Thyroid gland (tissue), 4 donors: Measurements from ENCODE around the gene BCAS3.

ENCODE experiments used
- CTCF ChIP-seq, 6 experiments: fragments of 200-600 bp in 3 of 6; fragments of 450-650 bp in 3 of 6; sonication (generic) in 3 of 6; IDR thresholded peaks; one replicate each; pipeline ENCODE4 v1.5.1; 2016 to 2019; ENCODE audit warnings: antibody characterized with exemption in 6 of 6, mild to moderate bottlenecking in 2 of 6, inconsistent platforms in 1 of 6, moderate library complexity in 1 of 6
- POLR2A ChIP-seq, 2 donors: fragments of 450-650 bp; IDR thresholded peaks; one replicate each; pipeline ENCODE4 v1.6.1; 2017; ENCODE audit warnings: antibody characterized with exemption in 2 of 2, mild to moderate bottlenecking in 2 of 2, moderate library complexity in 1 of 2

DNA sequence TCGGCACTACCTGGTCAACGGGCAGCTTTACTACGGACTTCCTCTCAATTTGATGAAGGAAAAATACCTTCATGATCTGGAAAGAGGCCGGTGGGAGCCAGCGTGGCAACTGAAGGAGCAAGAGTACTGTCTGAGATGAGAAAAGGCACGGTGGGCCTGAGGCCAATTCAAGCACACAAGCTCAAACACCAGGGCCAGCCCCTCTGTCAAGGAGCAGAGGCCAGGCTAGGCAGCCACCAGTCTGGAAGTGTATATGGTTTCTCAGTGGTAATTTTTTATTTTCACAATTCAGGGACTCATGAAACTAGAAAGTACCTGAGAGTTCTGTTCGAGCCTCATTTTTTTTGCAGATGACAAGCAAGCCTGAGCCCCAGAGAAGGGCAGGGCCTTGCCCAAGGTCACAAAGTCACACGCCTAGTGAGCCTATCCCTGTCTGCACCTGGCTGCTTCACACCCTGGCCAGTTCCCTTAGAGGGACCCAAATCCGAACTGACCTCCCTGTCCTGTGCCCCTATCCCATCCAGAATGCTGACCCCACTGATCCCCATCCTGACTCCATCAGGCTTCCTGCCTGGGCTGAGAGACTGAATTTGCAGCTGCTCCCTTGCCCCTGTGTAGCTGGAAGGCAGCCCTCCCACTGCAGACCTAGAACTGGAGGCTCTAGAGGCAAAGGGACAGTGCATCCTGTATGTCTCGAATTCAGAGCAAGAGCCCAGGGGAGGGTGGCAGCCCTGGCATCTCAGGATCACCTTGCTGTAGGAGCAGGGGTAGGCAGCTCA is 717.2 kb downstream of the BCAS3 start:
- TF ChIP-seq CTCF (IDR thresholded peaks at IDR 0.05): no peak
- TF ChIP-seq POLR2A (IDR thresholded peaks at IDR 0.05): no peak
